ENCODE measurements around the gene S100A13.

S100A13 gene

DNA sequence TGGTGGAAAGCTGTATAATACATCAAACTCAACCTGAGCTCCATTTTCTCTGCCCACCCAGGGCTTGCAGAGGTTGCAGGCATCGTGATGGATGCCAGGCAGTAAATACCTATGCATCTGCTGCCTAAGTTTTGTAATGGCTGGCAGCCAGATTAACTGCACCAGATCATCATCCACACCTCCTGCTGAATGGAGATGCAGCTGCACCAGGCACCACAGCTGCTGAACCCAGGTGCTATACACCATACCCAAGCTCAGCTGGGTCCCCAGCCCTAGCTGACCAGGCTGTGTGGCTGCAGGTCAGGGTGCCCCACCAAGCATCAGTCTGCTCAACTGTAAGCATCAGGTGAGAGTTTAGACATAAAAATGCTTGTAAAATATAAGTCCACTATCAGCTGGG is 24.5 kb upstream of the S100A13 start:
- Histone ChIP-seq H4K20me1 (ENCODE audit: low read depth, low read length) (no peaks in the 10 kb centered on the region), H3K9me2 (replicated peaks; ENCODE audit: insufficient read depth, low read length) (no peaks in the 10 kb centered on the region)
- TF ChIP-seq CTCF (IDR thresholded peaks at IDR 0.05; ENCODE audit: insufficient read depth, low read length, poor library complexity, severe bottlenecking) = no peak
- TF ChIP-seq EZH2phosphoT487 (conservative IDR thresholded peaks at IDR 0.05; ENCODE audit: low read length) = no peak

DNA sequence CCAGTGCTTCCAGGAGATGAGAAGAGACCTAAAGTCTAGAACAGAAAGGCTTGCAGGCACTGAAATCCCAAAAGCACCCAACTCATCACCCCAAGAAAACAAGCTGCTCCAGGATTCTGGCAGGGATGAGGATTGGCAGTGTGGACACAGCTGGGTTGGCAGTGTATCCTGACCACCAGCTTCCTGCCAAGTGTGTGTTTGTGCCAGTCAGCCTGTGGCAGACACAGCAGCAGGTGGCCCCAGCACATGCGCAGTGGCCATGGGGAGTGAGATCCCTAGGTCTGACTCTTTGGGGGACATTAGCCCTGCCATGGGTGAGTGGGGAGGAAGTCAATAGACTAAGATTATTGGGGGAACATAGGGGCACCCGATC is 22.5 kb upstream of the S100A13 start:
- Histone ChIP-seq H4K20me1 (ENCODE audit: low read depth, low read length) (no peaks in the 10 kb centered on the region), H3K36me3 (ENCODE audit: low read length) (peaks cover 3% of the 10 kb centered on the region; the same call in 1 of the 2 replicates), H3K27ac (ENCODE audit: low read depth, low read length) (no peak overlapping the region), H3K9me2 (replicated peaks; ENCODE audit: insufficient read depth, low read length) (no peaks in the 10 kb centered on the region), H3K79me2 (ENCODE audit: insufficient read depth, low read length) (no peaks in the 10 kb centered on the region), H2AFZ (ENCODE audit: low read depth, low read length, severe bottlenecking) (no peak overlapping the region), H3K9ac (ENCODE audit: low read length) (no peak overlapping the region), H3F3A (ENCODE audit: insufficient read depth) (0 out of 2 replicates have a peak, but pooled peaks cover 5% of the 10 kb centered on the region), H3K27me3 (ENCODE audit: low read length) (no peaks in the 10 kb centered on the region), H3K9me3 (ENCODE audit: insufficient read depth, low read length) (no peaks in the 10 kb centered on the region), H3K4me2 (ENCODE audit: low read depth, low read length, poor library complexity, severe bottlenecking) (no peak overlapping the region), H3K4me3 (ENCODE audit: insufficient read depth, low read length, poor library complexity, severe bottlenecking) (no peak overlapping the region)
- TF ChIP-seq CTCF (IDR thresholded peaks at IDR 0.05; ENCODE audit: insufficient read depth, low read length, poor library complexity, severe bottlenecking) = no peak
- TF ChIP-seq EZH2phosphoT487 (conservative IDR thresholded peaks at IDR 0.05; ENCODE audit: low read length) = no peak

More for the DNA sequence above, 24.5 kb upstream of the S100A13 start:
- no peak overlapping the region for H3K9ac ChIP-seq (ENCODE audit: low read length)
- H3K79me2 ChIP-seq (ENCODE audit: insufficient read depth, low read length) = no peaks in the 10 kb centered on the region
- no peaks in the 10 kb centered on the region for H3K9me3 ChIP-seq (ENCODE audit: insufficient read depth, low read length)
- no peaks in the 10 kb centered on the region for H3K27me3 ChIP-seq (ENCODE audit: low read length)
- no peak overlapping the region for H3K27ac ChIP-seq (ENCODE audit: low read depth, low read length)
- no peak overlapping the region for H3K4me3 ChIP-seq (ENCODE audit: insufficient read depth, low read length, poor library complexity, severe bottlenecking)
- no peaks in the 10 kb centered on the region for H3K36me3 ChIP-seq (ENCODE audit: low read length)
- no peak overlapping the region for H2AFZ ChIP-seq (ENCODE audit: low read depth, low read length, severe bottlenecking)
- H3F3A ChIP-seq (ENCODE audit: insufficient read depth) = no peaks in the 10 kb centered on the region
- no peak overlapping the region for H3K4me2 ChIP-seq (ENCODE audit: low read depth, low read length, poor library complexity, severe bottlenecking)

GRCh38 chr1:153649137-153649862 is 22.0 kb upstream of the S100A13 start:
- no peak overlapping the region for H2AFZ ChIP-seq (ENCODE audit: low read depth, low read length, severe bottlenecking)
- peaks cover 9% of the 10 kb centered on the region; the same call in 1 of the 2 replicates for H3K36me3 ChIP-seq (ENCODE audit: low read length)
- no peaks in the 10 kb centered on the region for H3K27me3 ChIP-seq (ENCODE audit: low read length)
- H3K9ac ChIP-seq (ENCODE audit: low read length) = no peak overlapping the region
- H3K79me2 ChIP-seq (ENCODE audit: insufficient read depth, low read length) = no peaks in the 10 kb centered on the region
- H3K4me2 ChIP-seq (ENCODE audit: low read depth, low read length, poor library complexity, severe bottlenecking) = no peak overlapping the region
- H4K20me1 ChIP-seq (ENCODE audit: low read depth, low read length) = no peaks in the 10 kb centered on the region
- no peaks in the 10 kb centered on the region for H3K9me2 ChIP-seq (replicated peaks; ENCODE audit: insufficient read depth, low read length)
- no peak overlapping the region for H3K27ac ChIP-seq (ENCODE audit: low read depth, low read length)
- H3K4me3 ChIP-seq (ENCODE audit: insufficient read depth, low read length, poor library complexity, severe bottlenecking) = no peak overlapping the region
- TF ChIP-seq CTCF (IDR thresholded peaks at IDR 0.05; ENCODE audit: insufficient read depth, low read length, poor library complexity, severe bottlenecking) = no peak
- TF ChIP-seq EZH2phosphoT487 (conservative IDR thresholded peaks at IDR 0.05; ENCODE audit: low read length) = no peak
- H3K9me3 ChIP-seq (ENCODE audit: insufficient read depth, low read length) = no peaks in the 10 kb centered on the region
- peaks cover 7% of the 10 kb centered on the region; the same call in 1 of the 2 replicates for H3F3A ChIP-seq (ENCODE audit: insufficient read depth)
